Measurements from ENCODE around the gene RBL1.
"Not testable (repeated sequence)": the region's sequence is repeated elsewhere in the genome, so short reads cannot be mapped to it uniquely, and the experiment has no call there.

- TF ChIP-seq CTCF (IDR thresholded peaks at IDR 0.05); ZFX (IDR thresholded peaks at IDR 0.05; ENCODE audit: borderline replicate concordance): not testable (repeated sequence)
Observed at GRCh38 chr20:37039366-37039765, 56.4 kb downstream of the RBL1 start.

Measured in 22Rv1 (cell line).